ENCODE measurements around the gene UBTD2. TPM values are rescaled to one million over a fixed set of nuclear protein-coding genes. Genes with fewer than 3 reads are reported as not detected.

Gene UBTD2
- total and polyA plus RNA-seq, 9 of the 15 experiments (the other 6 are each of a cell fraction or from before 2014, with no cell fraction given) = 0.01 to 0.46 (median 0.15) TPM; not detected in 1

DNA sequence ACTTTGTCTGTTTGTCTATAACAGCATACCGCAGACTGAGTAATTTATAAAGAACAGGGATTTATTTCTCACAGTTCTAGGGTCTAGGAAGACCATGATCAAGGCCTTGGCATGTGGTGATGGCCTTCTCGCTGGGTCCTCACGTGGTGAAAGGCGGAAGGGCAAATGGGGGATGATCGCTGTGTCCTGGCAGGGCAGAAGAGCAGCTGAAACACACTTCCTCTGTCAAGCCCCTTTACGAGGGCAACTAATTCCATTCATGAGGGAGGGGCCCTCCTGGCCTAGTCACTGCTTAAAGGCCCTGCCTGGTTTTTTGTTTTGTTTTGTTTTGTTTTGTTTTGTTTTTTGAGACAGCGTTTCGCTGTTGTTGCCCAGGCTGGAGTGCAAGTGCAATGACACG, 41.9 kb upstream of the UBTD2 start (continued):
- TF ChIP-seq ZKSCAN3 (CRISPR knock-in tag; IDR thresholded peaks at IDR 0.05) = no peak
- no peak for TF ChIP-seq XRCC5 (IDR thresholded peaks at IDR 0.05; ENCODE audit: low read depth, low read length)

DNA sequence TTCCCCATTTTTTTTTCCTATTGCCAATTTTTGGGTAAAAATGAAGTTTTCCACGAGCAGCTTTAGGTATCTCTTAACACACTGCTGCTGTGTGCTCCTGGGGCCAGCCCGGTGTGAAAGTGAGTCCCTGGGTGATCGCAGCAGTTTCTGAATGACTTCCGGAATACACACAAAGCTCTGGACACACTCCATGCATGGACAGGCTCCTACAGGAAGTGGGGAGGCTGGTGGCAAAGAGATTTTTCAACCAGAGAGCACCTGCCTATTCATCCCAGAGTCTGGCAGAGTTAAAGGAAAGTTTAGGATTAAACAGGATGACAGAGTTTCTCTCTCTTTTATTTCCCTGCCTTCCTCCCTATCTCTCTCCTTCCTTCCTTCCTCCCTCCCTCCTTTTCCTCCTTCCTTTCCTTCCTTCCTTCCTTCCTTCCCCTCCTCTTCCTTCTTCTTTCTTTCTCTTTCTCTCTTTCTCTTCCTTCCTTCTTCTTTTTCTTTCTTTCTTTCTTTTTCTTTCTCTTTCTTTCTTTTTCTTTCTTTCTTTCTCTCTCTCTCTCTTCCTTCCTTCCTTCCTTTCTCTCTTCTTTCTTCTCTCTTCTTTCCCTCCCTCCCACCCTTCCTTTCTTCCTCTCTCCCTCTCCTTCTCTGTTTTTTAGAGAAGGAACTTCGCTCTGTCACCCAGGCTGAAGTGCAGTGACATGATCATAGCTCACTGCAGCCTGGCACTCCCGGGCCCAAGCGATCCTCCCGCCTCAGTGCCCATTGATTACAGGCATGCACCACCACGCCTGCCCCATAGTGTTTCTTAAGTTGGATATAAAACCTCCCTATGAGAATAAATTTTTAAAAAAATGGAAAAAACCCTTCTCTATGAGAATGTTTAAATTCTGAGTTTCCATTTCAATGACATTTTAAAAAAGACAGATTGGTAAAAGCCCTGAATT, 38.7 kb upstream of the UBTD2 start:
- no peak for DNase-seq (ENCODE audit: extremely low read depth in 1 of 4, low spot score in 3 of 4)
- no peak overlapping the region for H3K4me2 ChIP-seq (ENCODE audit: insufficient read depth, low read length)
- H3K9me3 ChIP-seq (replicated peaks; ENCODE audit: control insufficient read depth, insufficient read depth, low read depth, low read length) = no peaks in the 10 kb centered on the region
- POLR2A ChIA-PET = interaction anchor here (0.6 to 1.0 kb wide), 2 partner anchors 17 to 82 kb away, joined by 3 read pairs; no protein-coding TSS in a partner anchor
- H3K9me1 ChIP-seq (ENCODE audit: control insufficient read depth, insufficient read depth, low read length) = no peaks in the 10 kb centered on the region
- BruUV-seq (replicated peaks) = no TSS peak
- H3K79me2 ChIP-seq (ENCODE audit: control insufficient read depth, insufficient read depth, low read length) = no peaks in the 10 kb centered on the region
- peaks cover 8 to 33% of the 10 kb centered on the region in 2 experiments; a peak in 4 of 5 replicates for H3K27me3 ChIP-seq (ENCODE audit: control insufficient read depth in 2 of 2, insufficient read depth in 2 of 2, low read length in 2 of 2)
- H3K4me3 ChIP-seq = no peak overlapping the region
- ATAC-seq = no peak
- no peaks in the 10 kb centered on the region for H3K4me1 ChIP-seq (replicated peaks in 1 of 2; ENCODE audit: control insufficient read depth in 2 of 2, insufficient read depth in 2 of 2, low read length in 2 of 2)
- CTCF ChIA-PET (ENCODE audit: low intra/inter-chr PET ratio) = no interaction called here
- H3K9ac ChIP-seq (ENCODE audit: insufficient read depth in 1 of 2, low read depth in 2 of 2, low read length in 2 of 2) = no peak overlapping the region
- no peak overlapping the region for H3K27ac ChIP-seq (ENCODE audit: extremely low read depth, low read depth, low read length)
- no peak for FAIRE-seq
- in situ Hi-C loops (cut with MboI) (no loop called here), intact Hi-C loops (cut with micrococcal nuclease) (no loop called here)
- H3K36me3 ChIP-seq (ENCODE audit: control insufficient read depth, insufficient read depth, low read length) = no peaks in the 10 kb centered on the region
- WGBS (ENCODE audit: insufficient coverage, low coverage, missing lambda C conversion rate) = 1% methylated on average over 9 of the region's 9 CpGs
- H4K20me1 ChIP-seq (replicated peaks; ENCODE audit: control insufficient read depth, insufficient read depth, low read length) = no peaks in the 10 kb centered on the region
- H2AFZ ChIP-seq (ENCODE audit: low read depth, low read length) = no peak overlapping the region
- TF ChIP-seq TBP (optimal IDR thresholded peaks at IDR 0.05; ENCODE audit: low read depth, low read length) (no peak), ETV1 (tag; conservative IDR thresholded peaks at IDR 0.05; ENCODE audit: low read depth) (peak; percentile 65), ZNF512 (tag; IDR thresholded peaks at IDR 0.05) (peak; percentile 98), OTX1 (CRISPR knock-in tag; IDR thresholded peaks at IDR 0.05) (0 out of 2 replicates have a peak, but pooled peaks have one; percentile 41), TEAD2 (tag; IDR thresholded peaks at IDR 0.05) (no peak)
- TF ChIP-seq, protein P1, sequence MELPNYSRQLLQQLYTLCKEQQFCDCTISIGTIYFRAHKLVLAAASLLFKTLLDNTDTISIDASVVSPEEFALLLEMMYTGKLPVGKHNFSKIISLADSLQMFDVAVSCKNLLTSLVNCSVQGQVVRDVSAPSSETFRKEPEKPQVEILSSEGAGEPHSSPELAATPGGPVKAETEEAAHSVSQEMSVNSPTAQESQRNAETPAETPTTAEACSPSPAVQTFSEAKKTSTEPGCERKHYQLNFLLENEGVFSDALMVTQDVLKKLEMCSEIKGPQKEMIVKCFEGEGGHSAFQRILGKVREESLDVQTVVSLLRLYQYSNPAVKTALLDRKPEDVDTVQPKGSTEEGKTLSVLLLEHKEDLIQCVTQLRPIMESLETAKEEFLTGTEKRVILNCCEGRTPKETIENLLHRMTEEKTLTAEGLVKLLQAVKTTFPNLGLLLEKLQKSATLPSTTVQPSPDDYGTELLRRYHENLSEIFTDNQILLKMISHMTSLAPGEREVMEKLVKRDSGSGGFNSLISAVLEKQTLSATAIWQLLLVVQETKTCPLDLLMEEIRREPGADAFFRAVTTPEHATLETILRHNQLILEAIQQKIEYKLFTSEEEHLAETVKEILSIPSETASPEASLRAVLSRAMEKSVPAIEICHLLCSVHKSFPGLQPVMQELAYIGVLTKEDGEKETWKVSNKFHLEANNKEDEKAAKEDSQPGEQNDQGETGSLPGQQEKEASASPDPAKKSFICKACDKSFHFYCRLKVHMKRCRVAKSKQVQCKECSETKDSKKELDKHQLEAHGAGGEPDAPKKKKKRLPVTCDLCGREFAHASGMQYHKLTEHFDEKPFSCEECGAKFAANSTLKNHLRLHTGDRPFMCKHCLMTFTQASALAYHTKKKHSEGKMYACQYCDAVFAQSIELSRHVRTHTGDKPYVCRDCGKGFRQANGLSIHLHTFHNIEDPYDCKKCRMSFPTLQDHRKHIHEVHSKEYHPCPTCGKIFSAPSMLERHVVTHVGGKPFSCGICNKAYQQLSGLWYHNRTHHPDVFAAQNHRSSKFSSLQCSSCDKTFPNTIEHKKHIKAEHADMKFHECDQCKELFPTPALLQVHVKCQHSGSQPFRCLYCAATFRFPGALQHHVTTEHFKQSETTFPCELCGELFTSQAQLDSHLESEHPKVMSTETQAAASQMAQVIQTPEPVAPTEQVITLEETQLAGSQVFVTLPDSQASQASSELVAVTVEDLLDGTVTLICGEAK (IDR thresholded peaks at IDR 0.05) = no peak
- TF ChIP-seq, protein P1 (CRISPR knock-in tag; IDR thresholded peaks at IDR 0.05) = no peak
